ENCODE data around the gene YPEL2.

The YPEL2 gene

GRCh38 chr17:59388069-59388556 lies 56.7 kb downstream of the YPEL2 start:
- Histone ChIP-seq H3K27ac (ENCODE audit: low read length, poor library complexity, severe bottlenecking) (no peak overlapping the region), H3K4me1 (ENCODE audit: control insufficient read depth, insufficient read depth, low read depth, low read length) (peaks cover 8% of the 10 kb centered on the region), H2BK15ac (ENCODE audit: low read depth, poor library complexity, severe bottlenecking) (no peak overlapping the region), H3K9me3 (ENCODE audit: control insufficient read depth, low read length) (no peaks in the 10 kb centered on the region), H3K23ac (ENCODE audit: low read length in 2 of 2) (no peak overlapping the region), H3K4me3 (ENCODE audit: insufficient read depth in 1 of 2, low read depth in 1 of 2, low read length in 2 of 2) (no peak overlapping the region), H3K18ac (ENCODE audit: low read depth in 1 of 2, low read length in 2 of 2) (no peak overlapping the region), H3K79me1 (replicated peaks; ENCODE audit: low read length, poor library complexity, severe bottlenecking) (peaks cover 6% of the 10 kb centered on the region), H2BK5ac (ENCODE audit: low read depth, low read length, poor library complexity, severe bottlenecking) (no peak overlapping the region), H2BK12ac (ENCODE audit: low read length in 2 of 2) (no peak overlapping the region), H3K4me2 (ENCODE audit: low read length, poor library complexity, severe bottlenecking) (no peak overlapping the region), H3K14ac (ENCODE audit: low read length in 2 of 2) (no peak overlapping the region), H3K9ac (ENCODE audit: low read length) (no peak overlapping the region), H3K27me3 (ENCODE audit: control insufficient read depth in 1 of 2, insufficient read depth in 1 of 2, low read length in 2 of 2) (no peaks in the 10 kb centered on the region), H3K4ac (ENCODE audit: low read depth in 1 of 2, low read length in 2 of 2) (no peak overlapping the region), H2AFZ (ENCODE audit: low read depth, low read length) (no peak overlapping the region), H2BK120ac (ENCODE audit: low read depth, low read length) (no peak overlapping the region), H4K91ac (ENCODE audit: low read length) (no peak overlapping the region), H2AK5ac (ENCODE audit: low read length, severe bottlenecking) (no peak overlapping the region), H3K36me3 (ENCODE audit: control insufficient read depth in 1 of 2, insufficient read depth in 2 of 2, low read depth in 1 of 2, low read length in 2 of 2) (peaks cover 13 to 35% of the 10 kb centered on the region in 2 experiments), H4K8ac (ENCODE audit: low read length) (no peak overlapping the region)
- no peak for DNase-seq
- WGBS, result 93% methylated on average over 8 of the region's 9 CpGs

- Histone ChIP-seq H4K8ac (ENCODE audit: low read length) (no peak overlapping the region), H3K4me3 (ENCODE audit: insufficient read depth in 1 of 2, low read depth in 1 of 2, low read length in 2 of 2) (no peak overlapping the region), H3K4me2 (ENCODE audit: low read length, poor library complexity, severe bottlenecking) (no peak overlapping the region), H2BK120ac (ENCODE audit: low read depth, low read length) (no peak overlapping the region), H3K4ac (ENCODE audit: low read depth in 1 of 2, low read length in 2 of 2) (no peak overlapping the region), H3K14ac (ENCODE audit: low read length in 2 of 2) (no peak overlapping the region), H3K27ac (ENCODE audit: low read length, poor library complexity, severe bottlenecking) (no peak overlapping the region), H3K27me3 (ENCODE audit: control insufficient read depth in 1 of 2, insufficient read depth in 1 of 2, low read length in 2 of 2) (no peaks in the 10 kb centered on the region), H4K91ac (ENCODE audit: low read length) (no peak overlapping the region), H2AFZ (ENCODE audit: low read depth, low read length) (no peak overlapping the region), H3K4me1 (ENCODE audit: control insufficient read depth, insufficient read depth, low read depth, low read length) (peaks cover 8% of the 10 kb centered on the region), H2BK15ac (ENCODE audit: low read depth, poor library complexity, severe bottlenecking) (no peak overlapping the region), H3K9me3 (ENCODE audit: control insufficient read depth, low read length) (no peaks in the 10 kb centered on the region), H3K79me1 (replicated peaks; ENCODE audit: low read length, poor library complexity, severe bottlenecking) (peaks cover 6% of the 10 kb centered on the region), H3K36me3 (ENCODE audit: control insufficient read depth in 1 of 2, insufficient read depth in 2 of 2, low read depth in 1 of 2, low read length in 2 of 2) (peaks cover 13 to 35% of the 10 kb centered on the region in 2 experiments), H2BK12ac (ENCODE audit: low read length in 2 of 2) (no peak overlapping the region), H3K18ac (ENCODE audit: low read depth in 1 of 2, low read length in 2 of 2) (no peak overlapping the region), H3K23ac (ENCODE audit: low read length in 2 of 2) (no peak overlapping the region), H2BK5ac (ENCODE audit: low read depth, low read length, poor library complexity, severe bottlenecking) (no peak overlapping the region), H3K9ac (ENCODE audit: low read length) (no peak overlapping the region), H2AK5ac (ENCODE audit: low read length, severe bottlenecking) (no peak overlapping the region)
- DNase-seq, result no peak
- 92% methylated on average over 5 of the region's 5 CpGs for WGBS
These were observed 57.6 kb downstream of the YPEL2 start for GRCh38 chr17:59389066-59389465.

- Histone ChIP-seq H2AFZ (ENCODE audit: low read depth, low read length) (no peak overlapping the region), H3K9me3 (ENCODE audit: control insufficient read depth, low read length) (no peaks in the 10 kb centered on the region), H3K18ac (ENCODE audit: low read depth in 1 of 2, low read length in 2 of 2) (no peak overlapping the region), H3K4me1 (ENCODE audit: control insufficient read depth, insufficient read depth, low read depth, low read length) (peaks cover 8% of the 10 kb centered on the region), H3K27ac (ENCODE audit: low read length, poor library complexity, severe bottlenecking) (no peak overlapping the region), H2BK120ac (ENCODE audit: low read depth, low read length) (no peak overlapping the region), H3K9ac (ENCODE audit: low read length) (no peak overlapping the region), H3K79me1 (replicated peaks; ENCODE audit: low read length, poor library complexity, severe bottlenecking) (peaks cover 3% of the 10 kb centered on the region), H3K4me2 (ENCODE audit: low read length, poor library complexity, severe bottlenecking) (no peak overlapping the region), H4K8ac (ENCODE audit: low read length) (no peak overlapping the region), H2BK15ac (ENCODE audit: low read depth, poor library complexity, severe bottlenecking) (no peak overlapping the region), H3K14ac (ENCODE audit: low read length in 2 of 2) (no peak overlapping the region), H2BK12ac (ENCODE audit: low read length in 2 of 2) (no peak overlapping the region), H3K36me3 (ENCODE audit: control insufficient read depth in 1 of 2, insufficient read depth in 2 of 2, low read depth in 1 of 2, low read length in 2 of 2) (peaks cover 21 to 44% of the 10 kb centered on the region in 2 experiments), H3K23ac (ENCODE audit: low read length in 2 of 2) (no peak overlapping the region), H3K27me3 (ENCODE audit: control insufficient read depth in 1 of 2, insufficient read depth in 1 of 2, low read length in 2 of 2) (no peaks in the 10 kb centered on the region), H2AK5ac (ENCODE audit: low read length, severe bottlenecking) (no peak overlapping the region), H3K4ac (ENCODE audit: low read depth in 1 of 2, low read length in 2 of 2) (no peak overlapping the region), H3K4me3 (ENCODE audit: insufficient read depth in 1 of 2, low read depth in 1 of 2, low read length in 2 of 2) (no peak overlapping the region), H4K91ac (ENCODE audit: low read length) (no peak overlapping the region), H2BK5ac (ENCODE audit: low read depth, low read length, poor library complexity, severe bottlenecking) (no peak overlapping the region)
- DNase-seq, result no peak
- WGBS, result 81% methylated on average over 3 of the region's 4 CpGs
These were observed 59.6 kb downstream of the YPEL2 start for GRCh38 chr17:59391021-59391420.

GRCh38 chr17:59392973-59393679 lies 61.7 kb downstream of the YPEL2 start:
- no peak overlapping the region for H4K8ac ChIP-seq (ENCODE audit: low read length)
- H2AFZ ChIP-seq (ENCODE audit: low read depth, low read length), result no peak overlapping the region
- H3K27me3 ChIP-seq (ENCODE audit: control insufficient read depth in 1 of 2, insufficient read depth in 1 of 2, low read length in 2 of 2), result no peaks in the 10 kb centered on the region
- H3K4ac ChIP-seq (ENCODE audit: low read depth in 1 of 2, low read length in 2 of 2), result no peak overlapping the region
- no peak overlapping the region for H2BK12ac ChIP-seq (ENCODE audit: low read length in 2 of 2)
- H2BK5ac ChIP-seq (ENCODE audit: low read depth, low read length, poor library complexity, severe bottlenecking), result no peak overlapping the region
- no peak overlapping the region for H3K4me3 ChIP-seq (ENCODE audit: insufficient read depth in 1 of 2, low read depth in 1 of 2, low read length in 2 of 2)
- no peak overlapping the region for H2BK15ac ChIP-seq (ENCODE audit: low read depth, poor library complexity, severe bottlenecking)
- H3K4me2 ChIP-seq (ENCODE audit: low read length, poor library complexity, severe bottlenecking), result no peak overlapping the region
- H3K18ac ChIP-seq (ENCODE audit: low read depth in 1 of 2, low read length in 2 of 2), result no peak overlapping the region
- no peaks in the 10 kb centered on the region for H3K79me1 ChIP-seq (replicated peaks; ENCODE audit: low read length, poor library complexity, severe bottlenecking)
- no peak overlapping the region for H4K91ac ChIP-seq (ENCODE audit: low read length)
- no peak overlapping the region for H3K23ac ChIP-seq (ENCODE audit: low read length in 2 of 2)
- H3K9ac ChIP-seq (ENCODE audit: low read length), result no peak overlapping the region
- H2AK5ac ChIP-seq (ENCODE audit: low read length, severe bottlenecking), result no peak overlapping the region
- H3K14ac ChIP-seq (ENCODE audit: low read length in 2 of 2), result no peak overlapping the region
- no peaks in the 10 kb centered on the region for H3K9me3 ChIP-seq (ENCODE audit: control insufficient read depth, low read length)
- DNase-seq, result no peak
- no peak overlapping the region for H3K27ac ChIP-seq (ENCODE audit: low read length, poor library complexity, severe bottlenecking)
- peaks cover 33 to 63% of the 10 kb centered on the region in 2 experiments for H3K36me3 ChIP-seq (ENCODE audit: control insufficient read depth in 1 of 2, insufficient read depth in 2 of 2, low read depth in 1 of 2, low read length in 2 of 2)
- H3K4me1 ChIP-seq (ENCODE audit: control insufficient read depth, insufficient read depth, low read depth, low read length), result peaks cover 5% of the 10 kb centered on the region
- H2BK120ac ChIP-seq (ENCODE audit: low read depth, low read length), result no peak overlapping the region
- no CpG with 5 or more reads among the region's 7 CpGs for WGBS

Measured in mesenchymal stem cell (in vitro differentiated cells and primary cell).